ENCODE data around the gene LGMN. TPM values are rescaled to one million over a fixed set of nuclear protein-coding genes. Genes with fewer than 3 reads are reported as not detected.

LGMN gene
- total RNA-seq, 4 donors from 2014 or later: 26.5 to 103 (median 57.2) TPM

- Histone ChIP-seq H3K9me3 (no peaks in the 10 kb centered on the region), H3K4me1 (no peaks in the 10 kb centered on the region), H3K4me3 (no peak overlapping the region), H3K36me3 (peaks cover 0 to 19% (median 3%) of the 10 kb centered on the region in 4 donors), H3K27me3 (no peaks in the 10 kb centered on the region), H3K27ac (no peak overlapping the region)
- TF ChIP-seq EP300 (IDR thresholded peaks at IDR 0.05; ENCODE audit: low read depth) (no peak), CTCF (IDR thresholded peaks at IDR 0.05) (no peak), POLR2AphosphoS5 (IDR thresholded peaks at IDR 0.05) (no peak), POLR2A (IDR thresholded peaks at IDR 0.05) (no peak)
- WGBS, 2 donors (ENCODE audit: low coverage in 1 of 2): 75 to 92% methylated on average over 1 to 15 of the region's 15 CpGs
- in situ Hi-C loops (cut with MboI; ENCODE audit: low pct_ligation_motif_present in 1 of 4, low pct_unique_long_range_greater_than_20kb in 1 of 4, low sequenced_read_pairs in 3 of 4): no loop called here
- intact Hi-C loops (cut with DNase I; ENCODE audit: low total_unique reads): no loop called here
- no peak for DNase-seq
These were observed 42.0 kb downstream of the LGMN start for GRCh38 chr14:92706386-92706785.

- no peak for DNase-seq
- Histone ChIP-seq H3K4me1 (no peaks in the 10 kb centered on the region), H3K4me3 (no peak overlapping the region), H3K9me3 (no peaks in the 10 kb centered on the region), H3K36me3 (peaks cover 0 to 17% (median 3%) of the 10 kb centered on the region in 4 donors), H3K27me3 (no peaks in the 10 kb centered on the region), H3K27ac (peak overlapping the region in 2 of 4 donors; percentile 1 to 34)
- in situ Hi-C loops (cut with MboI; ENCODE audit: low pct_ligation_motif_present in 1 of 4, low pct_unique_long_range_greater_than_20kb in 1 of 4, low sequenced_read_pairs in 3 of 4) (no loop called here), intact Hi-C loops (cut with DNase I; ENCODE audit: low total_unique reads) (no loop called here)
- WGBS, 2 donors (ENCODE audit: low coverage in 1 of 2): 81 to 92% methylated on average over 4 to 11 of the region's 11 CpGs
- TF ChIP-seq POLR2AphosphoS5 (IDR thresholded peaks at IDR 0.05) (no peak), POLR2A (IDR thresholded peaks at IDR 0.05) (no peak), EP300 (IDR thresholded peaks at IDR 0.05; ENCODE audit: low read depth) (no peak), CTCF (IDR thresholded peaks at IDR 0.05) (no peak)
These were observed 43.6 kb downstream of the LGMN start for GRCh38 chr14:92704821-92705220.

- WGBS, 2 donors (ENCODE audit: low coverage in 1 of 2): 74 to 91% methylated on average over 4 to 23 of the region's 23 CpGs
- intact Hi-C loops (cut with DNase I; ENCODE audit: low total_unique reads): no loop called here
- in situ Hi-C loops (cut with MboI; ENCODE audit: low pct_ligation_motif_present in 1 of 4, low pct_unique_long_range_greater_than_20kb in 1 of 4, low sequenced_read_pairs in 3 of 4): no loop called here
- no peak for TF ChIP-seq POLR2A (IDR thresholded peaks at IDR 0.05)
- TF ChIP-seq EP300 (IDR thresholded peaks at IDR 0.05; ENCODE audit: low read depth): no peak
- peak in 1 of 3 donors; percentile 23 for TF ChIP-seq POLR2AphosphoS5 (IDR thresholded peaks at IDR 0.05)
- no peak for TF ChIP-seq CTCF (IDR thresholded peaks at IDR 0.05)
- Histone ChIP-seq H3K4me3 (no peak overlapping the region), H3K27me3 (no peaks in the 10 kb centered on the region), H3K27ac (peak overlapping the region in 2 of 4 donors; percentile 1 to 34), H3K36me3 (peaks cover 0 to 13% (median 3%) of the 10 kb centered on the region in 4 donors), H3K4me1 (no peaks in the 10 kb centered on the region), H3K9me3 (no peaks in the 10 kb centered on the region)
- DNase-seq: peak; percentile 66
These were observed 44.2 kb downstream of the LGMN start for GRCh38 chr14:92704036-92704804.

GRCh38 chr14:92703516-92703915 is 44.9 kb downstream of the LGMN start:
- H3K36me3 ChIP-seq: peaks cover 0 to 13% (median 3%) of the 10 kb centered on the region in 4 donors
- no peaks in the 10 kb centered on the region for H3K9me3 ChIP-seq
- H3K27ac ChIP-seq: no peak overlapping the region
- no peaks in the 10 kb centered on the region for H3K27me3 ChIP-seq
- 94% methylated on average over 9 to 10 of the region's 10 CpGs for WGBS, 2 donors (ENCODE audit: low coverage in 1 of 2)
- TF ChIP-seq POLR2A (IDR thresholded peaks at IDR 0.05) (no peak), POLR2AphosphoS5 (IDR thresholded peaks at IDR 0.05) (no peak), CTCF (IDR thresholded peaks at IDR 0.05) (no peak), EP300 (IDR thresholded peaks at IDR 0.05; ENCODE audit: low read depth) (no peak)
- intact Hi-C loops (cut with DNase I; ENCODE audit: low total_unique reads) (no loop called here), in situ Hi-C loops (cut with MboI; ENCODE audit: low pct_ligation_motif_present in 1 of 4, low pct_unique_long_range_greater_than_20kb in 1 of 4, low sequenced_read_pairs in 3 of 4) (no loop called here)
- DNase-seq: no peak
- no peaks in the 10 kb centered on the region for H3K4me1 ChIP-seq
- H3K4me3 ChIP-seq: no peak overlapping the region
